ENCODE results near the gene RHOV.

Gene RHOV

GRCh38 chr15:40904552-40905201 is 30.6 kb upstream of the RHOV start:
- DNase-seq (ENCODE audit: low read depth) = no peak

DNA sequence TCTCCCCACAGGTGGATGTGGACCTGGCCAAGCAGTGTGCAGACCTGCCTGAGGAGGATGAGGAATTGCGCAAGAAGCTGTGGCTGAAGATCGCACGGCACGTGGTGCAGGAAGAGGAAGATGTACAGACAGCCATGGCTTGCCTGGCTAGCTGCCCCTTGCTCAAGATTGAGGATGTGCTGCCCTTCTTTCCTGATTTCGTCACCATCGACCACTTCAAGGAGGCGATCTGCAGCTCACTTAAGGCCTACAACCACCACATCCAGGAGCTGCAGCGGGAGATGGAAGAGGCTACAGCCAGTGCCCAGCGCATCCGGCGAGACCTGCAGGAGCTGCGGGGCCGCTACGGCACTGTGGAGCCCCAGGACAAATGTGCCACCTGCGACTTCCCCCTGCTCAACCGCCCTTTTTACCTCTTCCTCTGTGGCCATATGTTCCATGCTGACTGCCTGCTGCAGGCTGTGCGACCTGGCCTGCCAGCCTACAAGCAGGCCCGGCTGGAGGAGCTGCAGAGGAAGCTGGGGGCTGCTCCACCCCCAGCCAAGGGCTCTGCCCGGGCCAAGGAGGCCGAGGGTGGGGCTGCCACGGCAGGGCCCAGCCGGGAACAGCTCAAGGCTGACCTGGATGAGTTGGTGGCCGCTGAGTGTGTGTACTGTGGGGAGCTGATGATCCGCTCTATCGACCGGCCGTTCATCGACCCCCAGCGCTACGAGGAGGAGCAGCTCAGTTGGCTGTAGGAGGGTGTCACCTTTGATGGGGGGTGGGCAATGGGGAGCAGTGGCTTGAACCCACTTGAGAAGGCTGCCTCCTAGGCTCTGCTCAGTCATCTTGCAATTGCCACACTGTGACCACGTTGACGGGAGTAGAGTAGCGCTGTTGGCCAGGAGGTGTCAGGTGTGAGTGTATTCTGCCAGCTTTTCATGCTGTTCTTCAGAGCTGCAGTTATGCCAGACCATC is 28.8 kb upstream of the RHOV start:
- peak; percentile 80 for DNase-seq (ENCODE audit: low read depth)

- DNase-seq (ENCODE audit: low read depth) = no peak
These were observed 27.0 kb upstream of the RHOV start for GRCh38 chr15:40901053-40901443.

GRCh38 chr15:40900256-40901052 is 26.4 kb upstream of the RHOV start:
- DNase-seq (ENCODE audit: low read depth) = no peak

GRCh38 chr15:40899536-40900207 is 25.6 kb upstream of the RHOV start:
- DNase-seq (ENCODE audit: low read depth) = no peak

GRCh38 chr15:40894681-40895448 is 20.8 kb upstream of the RHOV start:
- peak; percentile 80 for DNase-seq (ENCODE audit: low read depth)

DNA sequence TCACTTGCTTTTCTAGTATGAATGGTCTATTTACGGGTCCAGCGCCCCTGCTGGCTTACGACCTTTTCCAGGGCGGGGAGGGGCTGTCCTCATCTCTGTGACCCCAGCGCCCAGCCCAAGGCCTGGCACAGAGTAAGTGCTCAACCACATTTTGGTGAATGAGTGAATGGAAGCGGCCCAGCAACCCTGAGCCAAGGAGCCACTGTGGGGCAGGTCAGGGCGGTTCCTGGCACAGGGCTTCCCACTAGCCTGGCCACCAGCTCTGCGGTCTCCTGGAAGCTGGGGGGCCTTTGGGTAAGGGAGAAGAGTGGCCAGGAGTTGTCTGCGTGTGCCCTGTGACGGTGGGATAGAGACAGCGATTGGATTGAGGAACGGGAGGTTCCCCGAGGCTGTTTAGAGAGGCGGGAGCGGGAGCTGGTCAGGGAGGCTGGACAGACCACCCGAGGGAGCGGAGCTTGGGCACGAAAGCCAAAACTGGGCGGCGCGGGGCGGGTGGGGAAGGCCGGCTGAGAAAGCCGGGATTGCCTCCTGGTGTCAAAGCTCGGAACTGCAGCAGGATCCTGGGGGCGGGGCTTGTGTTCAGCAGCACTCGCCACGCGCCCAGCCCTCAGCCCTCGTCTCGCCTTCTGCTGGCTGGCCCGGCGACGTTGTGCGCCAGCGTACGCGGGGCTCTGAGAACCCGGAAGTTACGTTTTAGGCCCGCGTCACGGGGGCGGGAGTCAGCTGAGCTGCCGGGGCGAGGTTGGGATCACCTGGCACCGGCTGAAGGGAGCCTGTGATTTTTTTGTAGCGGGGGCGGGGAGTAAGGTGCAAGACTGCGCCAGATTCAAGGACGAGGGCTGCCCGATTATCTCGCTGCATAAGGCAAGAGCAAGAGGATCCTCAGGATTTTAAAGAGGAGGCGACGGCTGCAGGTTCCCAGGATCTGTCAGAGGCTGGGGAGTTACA is 20.0 kb upstream of the RHOV start, which contains the start of gene VPS18:
Gene VPS18, plus strand, starts transcription at position 718 of the 948 bp plus-strand sequence. CDS start 319 bp downstream, outside the sequence.
- peak; percentile 96 for DNase-seq (ENCODE audit: low read depth)

GRCh38 chr15:40893019-40893670 is 19.1 kb upstream of the RHOV start:
- no peak for DNase-seq (ENCODE audit: low read depth)

DNA sequence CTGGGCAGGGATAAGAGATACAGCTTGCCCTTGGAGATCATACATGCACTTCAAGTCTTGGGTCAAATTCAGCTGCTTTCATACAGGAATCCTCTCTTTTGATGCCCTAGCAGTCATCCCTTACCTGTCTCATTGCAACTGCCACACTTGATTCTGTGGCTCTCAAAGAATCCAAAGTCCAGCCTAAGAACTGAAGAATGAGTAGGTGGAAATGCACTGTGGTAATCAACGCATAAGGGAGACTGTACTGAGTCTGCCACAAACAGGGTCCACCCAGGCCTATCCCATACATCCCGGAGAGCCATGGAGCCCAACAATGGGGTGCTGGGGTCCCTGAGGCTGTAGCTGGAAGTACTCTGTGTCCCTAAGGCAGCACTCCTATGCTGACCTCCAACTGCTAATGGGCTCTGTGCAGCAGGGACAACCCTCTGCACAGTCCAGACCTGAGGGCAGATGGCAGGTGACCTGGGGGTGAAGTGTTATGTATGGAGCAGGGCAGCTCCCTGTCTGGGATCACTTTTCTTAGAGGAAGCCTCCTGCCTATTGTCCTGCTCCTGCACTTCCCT is 18.5 kb upstream of the RHOV start:
- DNase-seq (ENCODE audit: low read depth) = no peak

DNA sequence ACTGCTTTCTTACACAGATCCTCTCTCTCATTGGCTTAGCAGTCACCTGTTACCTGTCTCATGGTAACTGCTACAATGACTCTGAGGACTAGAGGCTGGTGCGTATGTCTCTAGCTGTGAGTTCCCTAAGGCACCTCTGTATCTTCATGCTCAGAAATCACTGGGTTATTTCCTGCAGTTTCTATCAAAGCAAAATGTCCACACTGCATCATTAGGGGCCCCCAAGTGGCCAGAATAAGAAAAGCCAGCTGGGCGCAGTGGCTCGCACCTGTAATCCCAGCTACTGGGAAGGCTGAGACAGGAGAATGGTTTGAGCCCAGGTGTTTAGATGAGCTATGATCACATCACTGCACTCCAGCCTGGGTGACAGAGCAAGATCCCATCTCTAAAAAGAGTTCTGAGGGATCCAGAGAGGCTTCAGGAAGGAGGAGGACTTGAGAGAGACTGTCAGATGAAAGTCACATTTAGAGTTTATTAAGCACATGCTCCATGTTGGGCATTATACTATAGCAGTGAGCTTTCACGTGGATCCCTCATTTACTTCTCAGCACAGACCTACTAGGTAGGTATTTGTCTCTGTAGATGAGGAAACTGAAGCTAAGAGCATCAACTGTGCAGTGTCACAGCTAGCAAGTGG is 17.9 kb upstream of the RHOV start:
- DNase-seq (ENCODE audit: low read depth) = peak; percentile 54

DNA sequence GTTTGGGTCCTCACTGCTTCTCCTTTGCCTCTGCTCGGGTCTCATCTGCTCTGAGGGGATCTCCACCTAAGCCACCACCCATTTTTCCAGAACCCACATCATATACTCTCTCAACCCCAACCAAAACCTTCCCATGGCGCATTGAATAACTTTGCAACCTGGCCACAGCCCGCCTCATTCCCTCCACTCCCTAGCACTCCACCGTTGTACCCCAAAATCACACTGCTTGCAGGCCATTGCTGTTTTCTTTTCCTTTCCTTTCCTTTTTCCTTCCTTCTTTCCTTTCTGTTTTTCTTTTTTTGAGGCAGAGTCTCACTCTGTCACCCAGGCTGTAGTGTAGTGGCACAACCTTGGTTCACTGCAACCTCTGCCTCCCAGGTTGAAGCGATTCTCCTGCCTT is 17.1 kb upstream of the RHOV start:
- no peak for DNase-seq (ENCODE audit: low read depth)

DNA sequence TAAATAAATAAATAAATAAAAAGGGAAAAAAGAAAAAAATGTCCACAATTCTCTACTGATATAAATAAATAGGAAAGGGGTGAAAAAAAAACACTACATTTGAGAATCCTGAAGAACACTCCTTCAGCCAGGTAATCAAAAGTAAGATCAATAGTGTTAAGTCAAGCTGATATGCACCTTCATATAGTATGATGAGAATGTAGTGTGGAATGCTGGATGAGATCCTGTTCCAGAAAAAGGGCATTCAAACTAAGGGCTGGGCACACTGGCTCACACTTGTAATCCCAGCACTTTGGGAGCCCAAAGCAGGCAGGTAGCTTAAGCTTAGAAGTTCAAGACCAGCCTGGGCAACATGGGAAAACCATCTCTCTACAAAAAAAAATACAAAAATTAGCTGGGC is 15.1 kb upstream of the RHOV start:
- DNase-seq (ENCODE audit: low read depth) = no peak

- no peak for DNase-seq (ENCODE audit: low read depth)
These were observed 12.6 kb upstream of the RHOV start for GRCh38 chr15:40886586-40886985.

- DNase-seq (ENCODE audit: low read depth) = no peak
These were observed 7.3 kb upstream of the RHOV start for GRCh38 chr15:40881351-40881750.

- DNase-seq (ENCODE audit: low read depth) = no peak
These were observed 5.6 kb upstream of the RHOV start for GRCh38 chr15:40879609-40880008.

- DNase-seq (ENCODE audit: low read depth) = peak; percentile 75
These were observed 4.8 kb upstream of the RHOV start for GRCh38 chr15:40878785-40879184.

DNA sequence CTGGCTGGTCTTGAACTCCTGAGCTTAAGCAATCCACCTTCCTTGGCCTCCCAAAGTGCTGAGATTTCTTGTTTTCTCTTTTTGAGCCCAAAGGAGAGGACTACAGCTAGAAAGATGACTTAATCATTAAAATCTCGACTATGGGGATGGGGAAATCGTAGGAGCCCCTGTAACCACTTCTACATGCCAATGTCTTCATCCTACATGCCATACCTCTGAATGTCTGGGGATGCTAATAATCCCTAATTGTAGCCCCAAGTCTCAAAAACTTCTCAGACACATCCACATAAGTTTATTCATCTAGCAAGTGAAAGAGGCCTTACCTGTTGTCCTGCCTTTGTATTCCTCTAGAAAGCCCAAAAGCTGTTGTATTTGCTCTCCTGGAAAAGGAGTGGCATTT is 3.7 kb upstream of the RHOV start:
- peak; percentile 27 for DNase-seq (ENCODE audit: low read depth)

DNA sequence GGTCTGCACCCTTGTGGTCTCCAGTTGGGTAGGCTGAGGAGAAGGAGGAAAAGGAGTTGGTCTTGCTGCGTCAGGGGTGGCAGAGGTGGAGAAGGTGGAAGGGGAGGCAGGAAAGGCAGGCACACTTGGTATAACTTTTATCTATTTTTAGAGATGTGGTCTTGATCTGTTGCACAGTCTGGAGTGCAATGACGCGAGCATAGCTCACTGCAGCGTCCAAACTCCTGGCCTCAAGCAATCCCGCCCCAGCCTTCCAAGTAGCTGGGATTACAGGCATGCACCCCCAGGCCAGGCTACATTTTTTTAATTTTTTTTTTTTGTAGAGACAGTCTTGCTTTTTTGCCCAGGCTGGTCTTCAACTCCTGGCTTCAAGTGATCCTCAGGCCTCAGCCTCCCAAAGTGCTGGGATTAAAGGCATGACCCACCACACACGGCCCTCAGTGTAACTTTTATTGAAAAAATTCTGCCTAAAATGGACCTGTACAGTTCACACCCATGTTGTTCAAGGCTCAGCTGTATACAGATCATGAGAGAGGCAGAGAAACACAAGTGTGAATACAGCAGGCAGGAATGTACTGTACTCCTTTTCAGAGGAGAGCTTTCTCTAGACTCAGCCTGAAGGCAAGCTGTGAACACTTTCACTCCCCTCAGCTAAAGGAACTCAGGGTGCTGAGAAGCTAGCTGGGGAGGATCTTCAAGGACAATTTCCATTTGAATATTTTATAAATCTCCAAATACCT is 2.1 kb upstream of the RHOV start:
- DNase-seq (ENCODE audit: low read depth) = peak; percentile 26
